ENCODE data around the gene CACNA1I. TPM values are rescaled to one million over a fixed set of nuclear protein-coding genes. Genes with fewer than 3 reads are reported as not detected.

The CACNA1I gene
- total RNA-seq, 1 donor from 2014 or later, result 0.41 TPM

DNA sequence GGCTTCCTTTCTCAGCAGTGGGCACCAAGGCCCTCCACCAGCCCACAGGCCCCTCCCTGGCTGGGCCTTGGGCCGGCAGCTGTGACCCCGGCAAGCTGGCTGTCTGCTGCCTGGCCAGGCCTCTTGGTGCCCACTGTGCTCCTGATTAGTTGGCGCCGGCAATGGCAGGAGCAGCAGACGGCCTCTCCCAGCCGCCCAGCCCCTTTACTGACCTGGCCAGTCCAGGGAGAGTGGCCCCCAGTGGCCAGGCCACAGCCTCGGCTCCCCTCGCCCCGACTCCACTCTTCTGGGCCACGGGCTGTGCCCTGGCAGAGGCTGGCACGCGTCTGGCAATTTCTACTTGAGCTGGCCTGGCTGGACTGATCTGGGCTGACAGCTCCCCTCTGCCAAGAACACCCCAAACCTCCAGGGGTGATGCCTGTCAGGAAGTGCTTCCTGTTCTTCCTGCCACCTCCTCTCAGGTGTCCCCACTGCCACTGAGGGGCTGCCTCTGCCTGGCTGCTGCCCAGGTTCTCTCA is 58.1 kb downstream of the CACNA1I start:
- no peaks in the 10 kb centered on the region for H3K36me3 Mint-ChIP-seq (ENCODE audit: insufficient read depth)
- TF ChIP-seq, protein P1, sequence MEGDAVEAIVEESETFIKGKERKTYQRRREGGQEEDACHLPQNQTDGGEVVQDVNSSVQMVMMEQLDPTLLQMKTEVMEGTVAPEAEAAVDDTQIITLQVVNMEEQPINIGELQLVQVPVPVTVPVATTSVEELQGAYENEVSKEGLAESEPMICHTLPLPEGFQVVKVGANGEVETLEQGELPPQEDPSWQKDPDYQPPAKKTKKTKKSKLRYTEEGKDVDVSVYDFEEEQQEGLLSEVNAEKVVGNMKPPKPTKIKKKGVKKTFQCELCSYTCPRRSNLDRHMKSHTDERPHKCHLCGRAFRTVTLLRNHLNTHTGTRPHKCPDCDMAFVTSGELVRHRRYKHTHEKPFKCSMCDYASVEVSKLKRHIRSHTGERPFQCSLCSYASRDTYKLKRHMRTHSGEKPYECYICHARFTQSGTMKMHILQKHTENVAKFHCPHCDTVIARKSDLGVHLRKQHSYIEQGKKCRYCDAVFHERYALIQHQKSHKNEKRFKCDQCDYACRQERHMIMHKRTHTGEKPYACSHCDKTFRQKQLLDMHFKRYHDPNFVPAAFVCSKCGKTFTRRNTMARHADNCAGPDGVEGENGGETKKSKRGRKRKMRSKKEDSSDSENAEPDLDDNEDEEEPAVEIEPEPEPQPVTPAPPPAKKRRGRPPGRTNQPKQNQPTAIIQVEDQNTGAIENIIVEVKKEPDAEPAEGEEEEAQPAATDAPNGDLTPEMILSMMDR (IDR thresholded peaks at IDR 0.05; ENCODE audit: unreplicated experiment), result no peak
- no peak for DNase-seq (ENCODE audit: low spot score, unreplicated experiment)
- H3K27ac Mint-ChIP-seq, result no peak overlapping the region
- H3K4me1 Mint-ChIP-seq (ENCODE audit: low read depth), result no peaks in the 10 kb centered on the region
- H3K9me3 Mint-ChIP-seq (ENCODE audit: low read depth), result no peaks in the 10 kb centered on the region
- H3K27me3 Mint-ChIP-seq, result peaks cover 23% of the 10 kb centered on the region
- no peak overlapping the region for H3K4me3 Mint-ChIP-seq (ENCODE audit: low read depth)

DNA sequence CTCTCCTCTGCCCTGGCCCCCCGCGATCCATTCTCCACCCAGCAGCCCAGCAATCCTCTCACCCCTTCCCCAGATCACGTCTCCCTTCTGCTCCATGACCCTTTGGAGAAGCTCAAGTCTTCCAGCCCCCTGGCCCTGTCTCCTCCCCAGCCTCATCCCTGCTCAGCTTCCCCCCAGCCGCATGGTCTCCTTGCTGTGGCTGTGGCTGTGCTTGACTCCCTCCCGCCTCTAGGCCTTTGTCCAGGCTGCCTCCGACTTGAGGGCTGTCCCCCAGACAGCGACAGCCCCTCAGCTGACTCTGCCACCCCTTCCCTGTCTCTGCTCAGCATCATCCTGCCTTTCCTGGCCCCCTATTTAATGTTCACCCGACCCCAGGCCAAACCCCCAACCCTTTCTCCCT is 59.3 kb downstream of the CACNA1I start:
- DNase-seq (ENCODE audit: low spot score, unreplicated experiment), result no peak
- H3K9me3 Mint-ChIP-seq (ENCODE audit: low read depth), result no peaks in the 10 kb centered on the region
- H3K4me3 Mint-ChIP-seq (ENCODE audit: low read depth), result no peak overlapping the region
- no peaks in the 10 kb centered on the region for H3K36me3 Mint-ChIP-seq (ENCODE audit: insufficient read depth)
- TF ChIP-seq, protein P1 (IDR thresholded peaks at IDR 0.05; ENCODE audit: unreplicated experiment), result no peak
- no peaks in the 10 kb centered on the region for H3K4me1 Mint-ChIP-seq (ENCODE audit: low read depth)
- peaks cover 29% of the 10 kb centered on the region for H3K27me3 Mint-ChIP-seq
- no peak overlapping the region for H3K27ac Mint-ChIP-seq

DNA sequence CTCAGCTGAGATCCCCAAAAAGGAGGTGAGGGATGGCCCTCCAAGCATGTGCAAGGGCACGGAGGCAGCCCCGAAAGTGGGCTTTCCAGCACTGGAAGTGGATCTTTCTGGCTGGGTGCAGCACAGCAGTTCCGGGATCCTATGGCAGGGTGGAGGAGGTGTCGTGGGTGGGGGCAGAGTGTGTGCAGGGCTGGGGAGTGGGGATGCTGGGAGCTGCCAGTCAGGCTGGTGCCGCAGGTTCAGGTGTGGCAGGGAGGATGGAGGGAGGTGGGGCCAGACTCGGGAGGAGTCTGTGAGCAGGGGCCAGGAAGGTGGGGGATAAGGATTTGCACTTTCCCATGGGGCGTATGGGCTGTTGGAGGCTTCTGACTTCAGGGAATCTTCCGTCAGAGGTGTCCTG is 60.2 kb downstream of the CACNA1I start:
- TF ChIP-seq, protein P1 (IDR thresholded peaks at IDR 0.05; ENCODE audit: unreplicated experiment), result no peak
- no peak overlapping the region for H3K27ac Mint-ChIP-seq
- H3K36me3 Mint-ChIP-seq (ENCODE audit: insufficient read depth), result no peaks in the 10 kb centered on the region
- no peaks in the 10 kb centered on the region for H3K4me1 Mint-ChIP-seq (ENCODE audit: low read depth)
- no peaks in the 10 kb centered on the region for H3K9me3 Mint-ChIP-seq (ENCODE audit: low read depth)
- DNase-seq (ENCODE audit: low spot score, unreplicated experiment), result no peak
- no peak overlapping the region for H3K4me3 Mint-ChIP-seq (ENCODE audit: low read depth)
- H3K27me3 Mint-ChIP-seq, result peaks cover 29% of the 10 kb centered on the region

DNA sequence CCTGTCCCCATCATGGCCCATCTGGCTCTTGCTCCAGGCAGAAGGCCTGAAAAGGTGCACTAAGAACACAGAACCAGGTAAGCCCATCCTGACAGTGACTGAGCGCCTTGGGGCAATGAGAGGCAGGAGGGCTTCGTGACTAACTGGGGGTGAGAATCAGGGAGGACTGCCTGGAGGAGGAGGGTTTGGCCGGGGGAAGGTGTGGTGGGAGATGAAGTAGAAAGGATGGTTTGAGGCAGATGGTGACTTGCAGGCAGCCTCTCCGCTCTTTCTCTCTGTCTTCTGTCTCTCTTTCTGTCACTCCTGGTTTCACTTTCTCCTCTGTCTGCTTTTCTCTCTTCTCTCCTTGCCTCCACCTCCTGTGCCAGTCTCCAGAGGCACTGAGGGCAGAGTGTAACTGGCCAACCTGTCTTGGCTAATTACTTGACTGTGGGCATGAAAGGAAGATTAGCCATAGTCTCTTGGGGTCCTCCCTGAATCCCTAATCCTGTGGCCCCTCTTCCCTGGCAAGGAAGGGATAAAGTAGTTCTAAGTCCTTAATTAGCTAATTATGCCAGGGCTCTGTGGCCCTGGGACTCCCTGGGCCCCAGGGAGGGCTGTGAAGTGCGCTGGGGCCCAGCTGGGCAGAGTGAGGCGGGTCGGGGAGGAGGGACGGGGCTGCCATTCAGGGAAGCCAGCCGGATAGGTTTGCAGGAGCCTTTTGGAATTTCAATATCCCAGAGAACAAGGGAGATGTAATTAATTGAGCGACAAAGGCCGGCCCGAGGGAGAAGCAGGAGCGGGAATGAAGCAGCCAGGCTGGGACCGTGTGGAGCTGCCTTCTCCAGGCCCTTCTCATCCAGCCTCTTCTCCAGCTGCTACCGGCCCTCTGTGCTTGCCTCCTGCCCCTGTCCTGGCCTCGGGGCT is 61.1 kb downstream of the CACNA1I start:
- Mint-ChIP-seq H3K9me3 (ENCODE audit: low read depth) (no peaks in the 10 kb centered on the region), H3K4me3 (ENCODE audit: low read depth) (no peak overlapping the region), H3K36me3 (ENCODE audit: insufficient read depth) (no peaks in the 10 kb centered on the region), H3K27me3 (peaks cover 25% of the 10 kb centered on the region), H3K4me1 (ENCODE audit: low read depth) (no peaks in the 10 kb centered on the region), H3K27ac (no peak overlapping the region)
- TF ChIP-seq, protein P1 (IDR thresholded peaks at IDR 0.05; ENCODE audit: unreplicated experiment), result no peak
- no peak for DNase-seq (ENCODE audit: low spot score, unreplicated experiment)

DNA sequence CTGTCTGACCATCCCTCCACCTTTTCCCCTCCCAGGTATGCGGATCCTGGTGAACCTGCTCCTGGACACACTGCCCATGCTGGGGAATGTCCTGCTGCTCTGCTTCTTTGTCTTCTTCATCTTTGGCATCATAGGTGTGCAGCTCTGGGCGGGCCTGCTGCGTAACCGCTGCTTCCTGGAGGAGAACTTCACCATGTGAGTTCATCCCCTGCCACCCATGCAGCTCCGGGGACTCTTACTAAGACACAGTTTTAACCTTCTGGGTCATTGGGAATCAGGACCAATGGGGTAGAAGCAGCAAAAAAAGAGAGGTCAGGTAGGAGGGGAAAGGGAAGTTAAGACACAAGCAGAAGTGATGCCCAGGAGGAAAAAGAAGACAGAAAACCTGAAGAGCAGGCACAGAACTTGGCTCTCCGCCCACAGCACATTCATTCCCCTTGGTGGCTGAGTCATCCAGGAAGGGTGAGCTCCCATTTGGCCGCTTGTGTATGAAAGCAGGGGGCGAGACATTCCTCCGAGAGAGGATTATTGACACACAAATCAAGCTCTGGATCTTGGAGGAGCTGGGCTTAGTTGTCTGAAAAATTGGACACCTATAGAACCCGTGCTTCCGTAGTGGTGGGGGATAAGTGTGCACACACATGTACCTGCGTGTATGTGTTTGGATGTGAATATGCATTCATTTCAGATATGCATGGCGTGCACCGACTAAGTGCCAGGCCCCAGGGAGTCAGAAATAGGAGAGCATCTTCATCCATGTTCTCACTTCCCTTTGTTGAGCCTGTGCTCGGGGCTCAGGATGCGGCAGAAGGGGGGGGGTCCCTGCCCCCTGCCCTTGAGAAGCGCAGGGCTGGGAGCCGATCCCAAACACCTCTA is 64.2 kb downstream of the CACNA1I start:
- Mint-ChIP-seq H3K4me1 (ENCODE audit: low read depth) (no peaks in the 10 kb centered on the region), H3K27me3 (peaks cover 25% of the 10 kb centered on the region), H3K9me3 (ENCODE audit: low read depth) (peaks cover 3% of the 10 kb centered on the region), H3K27ac (no peak overlapping the region), H3K36me3 (ENCODE audit: insufficient read depth) (no peaks in the 10 kb centered on the region), H3K4me3 (ENCODE audit: low read depth) (no peak overlapping the region)
- TF ChIP-seq, protein P1 (IDR thresholded peaks at IDR 0.05; ENCODE audit: unreplicated experiment), result no peak
- DNase-seq (ENCODE audit: low spot score, unreplicated experiment), result no peak

Measured in progenitor cell of endocrine pancreas (in vitro differentiated cells).